NCI-H2227 (cell line): ENCODE results near the gene SLC38A2.
A peak's percentile ranks its signal among the peaks of the same experiment; 100 is the strongest.

Experiments used
- DNase-seq: peaks from one replicate; lab custom pipeline; 2025; ENCODE audit not compliant: unreplicated experiment; lab: John Stamatoyannopoulos, UW

The SLC38A2 gene

GRCh38 chr12:46362895-46363581 is 9.5 kb downstream of the SLC38A2 start:
- DNase-seq, result no peak

GRCh38 chr12:46361667-46362034 is 10.9 kb downstream of the SLC38A2 start:
- DNase-seq, result no peak

- no peak for DNase-seq
Observed at GRCh38 chr12:46360908-46361666, 11.5 kb downstream of the SLC38A2 start.

- DNase-seq, result no peak
Observed at GRCh38 chr12:46360370-46360769, 12.2 kb downstream of the SLC38A2 start.

- no peak for DNase-seq
Observed at GRCh38 chr12:46359667-46360280, 12.8 kb downstream of the SLC38A2 start.

GRCh38 chr12:46358791-46359666 is 13.5 kb downstream of the SLC38A2 start:
- no peak for DNase-seq

GRCh38 chr12:46358325-46358700 is 14.3 kb downstream of the SLC38A2 start:
- DNase-seq, result no peak

- DNase-seq, result no peak
Observed at GRCh38 chr12:46357438-46358324, 14.9 kb downstream of the SLC38A2 start.

GRCh38 chr12:46356655-46357437 is 15.7 kb downstream of the SLC38A2 start:
- no peak for DNase-seq

- DNase-seq, result no peak
Observed at GRCh38 chr12:46354802-46355199, 17.8 kb downstream of the SLC38A2 start.

- no peak for DNase-seq
Observed at GRCh38 chr12:46354111-46354801, 18.3 kb downstream of the SLC38A2 start.

- no peak for DNase-seq
Observed at GRCh38 chr12:46351886-46352650, 20.5 kb downstream of the SLC38A2 start.

- no peak for DNase-seq
Observed at GRCh38 chr12:46351138-46351537, 21.4 kb downstream of the SLC38A2 start.

- no peak for DNase-seq
Observed at GRCh38 chr12:46349253-46349652, 23.3 kb downstream of the SLC38A2 start.

- DNase-seq, result no peak
Observed at GRCh38 chr12:46343118-46343852, 29.3 kb downstream of the SLC38A2 start.

GRCh38 chr12:46342562-46343033 is 30.0 kb downstream of the SLC38A2 start:
- DNase-seq, result peak; percentile 10

GRCh38 chr12:46339051-46339450 is 33.5 kb downstream of the SLC38A2 start:
- DNase-seq, result no peak
